ENCODE data around the gene RPL29. TPM values are rescaled to one million over a fixed set of nuclear protein-coding genes. Genes with fewer than 3 reads are reported as not detected.

RPL29 gene
- total and polyA plus RNA-seq, 2 of the 13 experiments (the other 11 are each of a cell fraction or from before 2014, with no cell fraction given) = 1,348 to 2,263 TPM

DNA sequence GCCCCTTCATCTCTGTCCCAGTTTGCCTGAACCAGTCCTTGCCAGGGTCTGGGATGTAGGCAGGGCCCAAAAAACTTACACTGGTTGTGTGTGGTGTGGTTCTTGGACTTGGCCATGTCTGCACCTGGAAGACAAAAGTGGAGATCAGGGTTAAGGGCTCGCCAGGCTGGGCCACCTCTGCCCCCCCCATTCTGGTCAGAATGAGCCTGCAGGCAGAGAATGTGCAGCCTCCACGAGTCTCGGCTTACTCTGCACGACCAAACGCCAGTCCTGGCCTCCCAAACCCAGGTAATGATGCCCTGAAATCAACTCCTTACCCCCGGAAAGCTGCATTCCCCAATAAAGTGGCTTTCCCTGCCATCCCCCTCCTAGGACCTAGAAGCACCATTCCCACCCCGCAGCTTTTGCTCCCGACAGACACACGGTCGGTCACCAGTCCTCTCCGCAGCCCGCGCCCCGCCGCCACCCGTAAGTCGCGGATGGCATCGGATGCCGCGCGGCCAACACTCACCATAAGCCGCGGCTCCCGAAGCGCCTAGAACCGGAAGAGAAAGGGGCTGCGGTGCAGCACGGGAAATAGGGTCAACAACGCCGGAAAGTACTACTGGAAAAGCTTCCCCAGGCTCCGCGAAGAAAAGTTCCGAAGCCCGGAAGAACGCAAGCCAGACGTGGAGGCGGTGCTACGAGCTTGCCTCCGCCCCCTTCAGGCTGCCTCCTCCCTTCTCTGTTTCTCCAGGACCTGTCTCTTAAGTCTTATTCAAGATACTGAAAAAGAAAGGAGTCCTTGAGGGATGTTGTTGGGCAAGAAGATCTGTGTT is at the start of gene RPL29 (continued):
- TF ChIP-seq, protein P1, sequence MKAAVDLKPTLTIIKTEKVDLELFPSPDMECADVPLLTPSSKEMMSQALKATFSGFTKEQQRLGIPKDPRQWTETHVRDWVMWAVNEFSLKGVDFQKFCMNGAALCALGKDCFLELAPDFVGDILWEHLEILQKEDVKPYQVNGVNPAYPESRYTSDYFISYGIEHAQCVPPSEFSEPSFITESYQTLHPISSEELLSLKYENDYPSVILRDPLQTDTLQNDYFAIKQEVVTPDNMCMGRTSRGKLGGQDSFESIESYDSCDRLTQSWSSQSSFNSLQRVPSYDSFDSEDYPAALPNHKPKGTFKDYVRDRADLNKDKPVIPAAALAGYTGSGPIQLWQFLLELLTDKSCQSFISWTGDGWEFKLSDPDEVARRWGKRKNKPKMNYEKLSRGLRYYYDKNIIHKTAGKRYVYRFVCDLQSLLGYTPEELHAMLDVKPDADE (CRISPR knock-in tag; IDR thresholded peaks at IDR 0.05) = peak; percentile 71; the same call in 1 of the 2 replicates
- TF ChIP-seq HHEX (CRISPR knock-in tag; IDR thresholded peaks at IDR 0.05) = no peak
- TF ChIP-seq GFI1 (CRISPR knock-in tag; IDR thresholded peaks at IDR 0.05; ENCODE audit: borderline replicate concordance) = peak; percentile 82
- no peak; the same call in 1 of the 2 replicates for TF ChIP-seq JUNB (CRISPR knock-in tag; IDR thresholded peaks at IDR 0.05; ENCODE audit: borderline replicate concordance)
- TF ChIP-seq SKI (IDR thresholded peaks at IDR 0.05; ENCODE audit: partially characterized antibody) = peak; percentile 35
- peak; percentile 68; the same call in 1 of the 2 replicates for TF ChIP-seq ZNF17 (CRISPR knock-in tag; IDR thresholded peaks at IDR 0.05)
- no peak for TF ChIP-seq ZNF432 (CRISPR knock-in tag; IDR thresholded peaks at IDR 0.05; ENCODE audit: borderline replicate concordance)
- TF ChIP-seq RAD21 (CRISPR knock-in tag; IDR thresholded peaks at IDR 0.05) = peak; percentile 29; the same call in 1 of the 2 replicates
- TF ChIP-seq CCAR2 (optimal IDR thresholded peaks at IDR 0.05; ENCODE audit: low read depth, low read length) = no peak
- TF ChIP-seq ZNF672 (CRISPR knock-in tag; IDR thresholded peaks at IDR 0.05) = no peak
- TF ChIP-seq ZNF460 (CRISPR knock-in tag; IDR thresholded peaks at IDR 0.05; ENCODE audit: borderline replicate concordance) = no peak
- no peak for TF ChIP-seq CAMTA2 (CRISPR knock-in tag; IDR thresholded peaks at IDR 0.05; ENCODE audit: borderline replicate concordance)
- TF ChIP-seq SMAD3 (CRISPR knock-in tag; IDR thresholded peaks at IDR 0.05) = no peak
- TF ChIP-seq, protein P2, sequence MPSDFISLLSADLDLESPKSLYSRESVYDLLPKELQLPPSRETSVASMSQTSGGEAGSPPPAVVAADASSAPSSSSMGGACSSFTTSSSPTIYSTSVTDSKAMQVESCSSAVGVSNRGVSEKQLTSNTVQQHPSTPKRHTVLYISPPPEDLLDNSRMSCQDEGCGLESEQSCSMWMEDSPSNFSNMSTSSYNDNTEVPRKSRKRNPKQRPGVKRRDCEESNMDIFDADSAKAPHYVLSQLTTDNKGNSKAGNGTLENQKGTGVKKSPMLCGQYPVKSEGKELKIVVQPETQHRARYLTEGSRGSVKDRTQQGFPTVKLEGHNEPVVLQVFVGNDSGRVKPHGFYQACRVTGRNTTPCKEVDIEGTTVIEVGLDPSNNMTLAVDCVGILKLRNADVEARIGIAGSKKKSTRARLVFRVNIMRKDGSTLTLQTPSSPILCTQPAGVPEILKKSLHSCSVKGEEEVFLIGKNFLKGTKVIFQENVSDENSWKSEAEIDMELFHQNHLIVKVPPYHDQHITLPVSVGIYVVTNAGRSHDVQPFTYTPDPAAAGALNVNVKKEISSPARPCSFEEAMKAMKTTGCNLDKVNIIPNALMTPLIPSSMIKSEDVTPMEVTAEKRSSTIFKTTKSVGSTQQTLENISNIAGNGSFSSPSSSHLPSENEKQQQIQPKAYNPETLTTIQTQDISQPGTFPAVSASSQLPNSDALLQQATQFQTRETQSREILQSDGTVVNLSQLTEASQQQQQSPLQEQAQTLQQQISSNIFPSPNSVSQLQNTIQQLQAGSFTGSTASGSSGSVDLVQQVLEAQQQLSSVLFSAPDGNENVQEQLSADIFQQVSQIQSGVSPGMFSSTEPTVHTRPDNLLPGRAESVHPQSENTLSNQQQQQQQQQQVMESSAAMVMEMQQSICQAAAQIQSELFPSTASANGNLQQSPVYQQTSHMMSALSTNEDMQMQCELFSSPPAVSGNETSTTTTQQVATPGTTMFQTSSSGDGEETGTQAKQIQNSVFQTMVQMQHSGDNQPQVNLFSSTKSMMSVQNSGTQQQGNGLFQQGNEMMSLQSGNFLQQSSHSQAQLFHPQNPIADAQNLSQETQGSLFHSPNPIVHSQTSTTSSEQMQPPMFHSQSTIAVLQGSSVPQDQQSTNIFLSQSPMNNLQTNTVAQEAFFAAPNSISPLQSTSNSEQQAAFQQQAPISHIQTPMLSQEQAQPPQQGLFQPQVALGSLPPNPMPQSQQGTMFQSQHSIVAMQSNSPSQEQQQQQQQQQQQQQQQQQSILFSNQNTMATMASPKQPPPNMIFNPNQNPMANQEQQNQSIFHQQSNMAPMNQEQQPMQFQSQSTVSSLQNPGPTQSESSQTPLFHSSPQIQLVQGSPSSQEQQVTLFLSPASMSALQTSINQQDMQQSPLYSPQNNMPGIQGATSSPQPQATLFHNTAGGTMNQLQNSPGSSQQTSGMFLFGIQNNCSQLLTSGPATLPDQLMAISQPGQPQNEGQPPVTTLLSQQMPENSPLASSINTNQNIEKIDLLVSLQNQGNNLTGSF (CRISPR knock-in tag; IDR thresholded peaks at IDR 0.05) = 0 out of 2 replicates have a peak, but pooled peaks have one; percentile 45
- TF ChIP-seq PAWR (CRISPR knock-in tag; IDR thresholded peaks at IDR 0.05; ENCODE audit: borderline replicate concordance) = no peak
- peak; percentile 70; the same call in 1 of the 2 replicates for TF ChIP-seq TOPORS (CRISPR knock-in tag; IDR thresholded peaks at IDR 0.05)
- TF ChIP-seq ZNF557 (CRISPR knock-in tag; IDR thresholded peaks at IDR 0.05) = peak; percentile 77; the same call in 1 of the 2 replicates
- TF ChIP-seq, protein P3, sequence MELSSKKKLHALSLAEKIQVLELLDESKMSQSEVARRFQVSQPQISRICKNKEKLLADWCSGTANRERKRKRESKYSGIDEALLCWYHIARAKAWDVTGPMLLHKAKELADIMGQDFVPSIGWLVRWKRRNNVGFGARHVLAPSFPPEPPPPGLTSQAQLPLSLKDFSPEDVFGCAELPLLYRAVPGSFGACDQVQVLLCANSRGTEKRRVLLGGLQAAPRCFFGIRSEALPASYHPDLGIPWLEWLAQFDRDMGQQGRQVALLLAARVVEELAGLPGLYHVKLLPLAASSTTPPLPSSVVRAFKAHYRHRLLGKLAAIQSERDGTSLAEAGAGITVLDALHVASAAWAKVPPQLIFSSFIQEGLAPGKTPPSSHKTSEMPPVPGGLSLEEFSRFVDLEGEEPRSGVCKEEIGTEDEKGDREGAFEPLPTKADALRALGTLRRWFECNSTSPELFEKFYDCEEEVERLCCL (CRISPR knock-in tag; IDR thresholded peaks at IDR 0.05; ENCODE audit: borderline replicate concordance) = no peak
- TF ChIP-seq ZNF207 (IDR thresholded peaks at IDR 0.05; ENCODE audit: borderline replicate concordance) = no peak
- TF ChIP-seq EED (CRISPR knock-in tag; IDR thresholded peaks at IDR 0.05) = peak; percentile 45; the same call in 1 of the 2 replicates
- TF ChIP-seq SALL2 (CRISPR knock-in tag; IDR thresholded peaks at IDR 0.05) = peak; percentile 89
- TF ChIP-seq MYNN (CRISPR knock-in tag; IDR thresholded peaks at IDR 0.05; ENCODE audit: low read depth) = peak; percentile 92; the same call in 1 of the 2 replicates
- no peak for TF ChIP-seq ZNF292 (CRISPR knock-in tag; IDR thresholded peaks at IDR 0.05; ENCODE audit: borderline replicate concordance, low read depth)

Measured in HepG2 (cell line).